SW480 (cell line): ENCODE measurements around the gene MYOF.
"Not testable (repeated sequence)": the region's sequence is repeated elsewhere in the genome, so short reads cannot be mapped to it uniquely, and the experiment has no call there.

Source experiments
- DNase-seq: peaks from one replicate; pipeline ENCODE4 v3.0.0-alpha.2; 2016; ENCODE audit warnings: low spot score

MYOF gene

DNA sequence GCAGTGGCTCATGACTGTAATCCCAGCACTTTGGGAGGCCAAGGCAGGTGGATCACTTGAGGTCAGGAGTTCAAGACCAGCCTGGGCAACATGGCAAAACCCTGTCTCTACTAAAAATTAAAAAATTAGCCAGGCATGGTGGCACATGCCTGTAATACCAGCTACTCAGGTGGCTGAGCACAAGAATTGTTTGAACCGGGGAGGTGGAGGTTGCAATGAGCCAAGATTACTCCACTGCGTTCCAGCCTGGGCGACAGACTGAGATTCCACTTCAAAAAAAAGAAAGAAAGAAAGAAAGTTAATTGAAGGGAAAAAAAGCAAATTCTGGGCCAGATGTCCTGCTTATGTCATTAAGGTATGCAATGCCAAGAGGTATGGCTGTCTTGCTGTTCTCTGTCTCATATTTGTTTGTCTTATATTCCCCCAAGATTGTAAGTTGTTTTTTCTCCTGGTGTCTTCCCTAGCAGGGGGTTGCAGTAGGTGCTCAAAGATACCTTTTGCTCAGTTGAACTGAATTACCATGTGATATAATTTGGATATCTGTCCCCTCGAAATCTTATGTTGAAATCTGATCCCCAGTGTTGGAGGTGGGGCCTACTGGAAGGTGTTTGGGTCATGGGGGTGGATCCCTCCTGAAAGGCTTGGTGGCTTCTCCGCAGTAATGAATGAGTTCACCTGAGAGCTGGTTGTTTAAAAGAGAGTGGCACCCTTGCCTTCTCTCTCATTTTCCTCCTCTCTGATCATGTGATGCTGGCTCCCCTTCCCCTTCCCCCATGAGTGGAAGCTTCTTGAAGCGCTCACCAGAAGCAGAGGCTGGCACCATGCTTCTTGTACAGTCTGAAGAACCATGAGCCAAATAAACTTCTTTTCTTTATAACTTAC, 60.9 kb downstream of the MYOF start:
- DNase-seq = peak; percentile 28

GRCh38 chr10:93420091-93420490, 62.0 kb downstream of the MYOF start:
- no peak for DNase-seq

GRCh38 chr10:93419016-93419415, 63.1 kb downstream of the MYOF start:
- DNase-seq = not testable (repeated sequence)

- no peak for DNase-seq
Measured at GRCh38 chr10:93417921-93418320, 64.2 kb downstream of the MYOF start.

- DNase-seq = no peak
Measured at GRCh38 chr10:93417266-93417665, 64.9 kb downstream of the MYOF start.

DNA sequence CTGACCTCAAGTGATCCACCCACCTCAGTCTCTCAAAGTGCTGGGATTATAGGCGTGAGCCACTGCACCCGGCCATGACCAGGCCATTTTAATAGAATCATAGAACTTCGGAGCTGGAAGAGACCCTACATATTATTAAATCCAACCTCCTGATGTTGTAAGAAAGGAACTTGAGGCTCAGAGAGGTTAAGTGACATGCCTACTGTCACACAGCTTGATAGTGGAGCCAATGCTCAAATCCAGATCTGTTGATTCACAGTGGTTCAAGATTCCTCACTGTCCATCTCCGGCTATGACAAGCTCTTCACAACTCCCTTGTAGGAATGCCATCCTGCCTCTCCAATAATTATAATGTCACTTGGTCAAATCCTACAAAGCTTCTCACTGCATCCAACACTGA, 65.3 kb downstream of the MYOF start:
- DNase-seq = no peak

GRCh38 chr10:93415693-93416092, 66.4 kb downstream of the MYOF start:
- no peak for DNase-seq

DNA sequence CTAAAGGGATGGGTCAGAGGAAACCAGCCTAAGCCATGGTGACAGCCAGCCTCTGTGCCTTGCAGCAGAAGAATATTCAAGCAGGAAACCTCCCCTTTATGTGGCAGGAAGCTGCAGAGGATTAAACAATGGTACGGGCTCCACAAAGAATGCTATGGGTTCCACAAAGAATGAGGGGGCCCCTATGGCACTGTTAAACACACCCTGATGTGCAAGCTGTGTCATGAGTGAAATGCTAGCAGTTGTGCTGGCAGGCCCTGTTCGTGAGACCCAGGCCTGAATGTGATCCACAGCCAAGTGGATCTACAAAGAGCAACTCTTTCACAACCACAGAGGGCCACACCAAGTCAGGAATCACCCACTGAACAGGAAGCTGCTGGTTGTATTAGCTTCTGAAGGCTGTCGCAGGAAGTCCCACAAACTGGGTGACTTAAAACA, 68.9 kb downstream of the MYOF start:
- DNase-seq = peak; percentile 81

DNA sequence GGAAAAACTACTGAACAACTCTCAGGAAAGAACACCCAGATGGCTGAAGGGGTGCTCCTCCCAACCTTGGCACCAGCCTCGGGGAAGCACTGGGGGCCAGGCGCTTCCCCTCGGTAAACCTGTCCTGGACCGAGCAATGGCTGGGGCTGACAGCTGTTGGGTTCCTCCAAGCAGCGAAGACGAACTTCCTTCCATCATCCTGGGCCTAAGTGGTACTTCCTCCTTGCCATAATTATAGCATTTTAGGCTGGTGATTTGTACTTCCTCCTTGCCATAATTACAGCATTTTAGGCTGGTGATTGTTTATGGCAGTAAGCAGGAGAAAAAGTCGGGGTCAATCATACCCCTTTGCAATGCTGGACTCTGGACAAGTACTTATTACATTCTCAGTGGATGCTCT, 69.3 kb downstream of the MYOF start:
- DNase-seq = no peak

- DNase-seq = no peak
Measured at GRCh38 chr10:93410697-93411348, 71.3 kb downstream of the MYOF start.

DNA sequence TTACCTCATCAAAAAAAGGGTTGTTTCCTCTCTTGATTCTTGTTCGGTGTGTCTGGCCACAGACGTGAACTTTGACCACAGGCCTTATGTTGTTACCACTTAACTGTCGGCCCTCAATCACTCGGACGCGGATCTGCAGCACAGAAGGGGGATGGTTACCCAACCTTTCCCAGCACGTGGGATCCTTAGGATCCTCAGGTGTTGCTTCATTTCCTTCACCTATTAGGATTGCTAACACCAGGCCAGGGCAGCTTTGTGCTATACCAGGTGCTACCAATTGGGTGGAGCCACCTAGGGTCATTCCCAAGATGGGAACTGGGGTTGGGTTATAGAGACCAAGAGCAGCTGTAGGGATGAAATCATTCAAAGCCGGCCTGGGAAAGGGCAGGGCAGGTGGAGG, 73.4 kb downstream of the MYOF start:
- DNase-seq = peak; percentile 55

GRCh38 chr10:93406364-93407145, 75.6 kb downstream of the MYOF start:
- no peak for DNase-seq

- DNase-seq = no peak
Measured at GRCh38 chr10:93404048-93404354, 78.1 kb downstream of the MYOF start.

DNA sequence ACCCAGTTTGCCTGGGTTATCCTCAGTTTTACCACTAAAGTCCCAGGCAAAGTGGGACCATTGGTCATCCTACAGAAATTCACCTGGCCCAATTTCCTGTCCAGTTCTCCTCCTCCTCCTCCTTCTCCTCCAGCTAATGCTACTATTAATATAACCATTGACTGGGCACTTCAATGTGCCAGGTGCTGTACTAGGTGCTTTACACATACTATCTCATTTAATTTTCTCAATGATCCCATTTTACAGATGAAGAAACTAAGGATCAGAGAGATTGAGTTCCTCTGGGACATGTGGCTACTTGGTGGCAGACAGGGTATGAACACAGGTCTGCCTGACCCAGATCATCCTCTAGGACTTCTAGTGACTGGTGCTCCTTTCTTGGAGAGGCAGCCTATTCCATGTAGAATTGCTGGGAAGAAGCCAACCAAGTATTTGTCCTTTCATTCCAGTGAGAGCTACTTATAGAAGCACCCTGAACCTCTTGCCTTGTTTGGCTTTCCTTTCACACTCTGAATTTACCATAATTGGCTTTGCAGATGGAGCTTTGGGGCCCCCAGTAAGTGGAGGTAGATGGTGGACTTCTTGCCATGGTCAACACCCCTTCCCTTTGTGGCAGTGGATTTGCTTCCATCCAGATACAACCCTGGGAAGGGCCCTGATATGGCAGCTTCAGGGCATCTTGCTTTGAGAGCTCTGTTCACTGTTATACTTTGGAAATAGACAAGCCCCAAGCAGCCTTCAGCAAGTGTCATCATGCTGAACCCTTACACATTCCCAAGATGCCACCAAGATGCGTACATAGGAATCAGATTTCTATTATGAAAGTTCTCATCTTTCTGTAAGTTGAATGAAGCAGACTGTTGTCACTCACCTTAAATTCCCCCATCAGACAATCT, 78.7 kb downstream of the MYOF start:
- no peak for DNase-seq

GRCh38 chr10:93402192-93402591, 79.9 kb downstream of the MYOF start:
- DNase-seq = no peak

GRCh38 chr10:93398528-93398927, 83.6 kb downstream of the MYOF start:
- no peak for DNase-seq

DNA sequence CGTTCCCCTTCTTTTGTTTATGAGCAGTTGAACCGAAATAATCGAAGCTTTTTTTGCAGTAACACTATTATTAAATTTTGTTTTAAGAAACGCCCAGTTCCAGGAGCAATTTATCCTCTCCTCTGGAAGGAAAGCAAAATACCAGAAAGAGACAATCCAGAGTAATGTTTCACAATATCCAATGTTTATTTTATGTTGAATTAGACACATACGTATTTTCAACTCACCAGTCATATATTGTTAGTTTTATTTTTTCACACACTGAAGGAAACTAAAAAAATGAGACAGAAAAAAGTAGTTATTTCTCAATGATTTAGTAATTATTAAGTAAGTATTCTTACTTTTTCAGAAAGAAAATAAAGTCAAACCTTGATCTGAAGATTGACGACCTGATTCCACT, 85.1 kb downstream of the MYOF start:
- DNase-seq = no peak

DNA sequence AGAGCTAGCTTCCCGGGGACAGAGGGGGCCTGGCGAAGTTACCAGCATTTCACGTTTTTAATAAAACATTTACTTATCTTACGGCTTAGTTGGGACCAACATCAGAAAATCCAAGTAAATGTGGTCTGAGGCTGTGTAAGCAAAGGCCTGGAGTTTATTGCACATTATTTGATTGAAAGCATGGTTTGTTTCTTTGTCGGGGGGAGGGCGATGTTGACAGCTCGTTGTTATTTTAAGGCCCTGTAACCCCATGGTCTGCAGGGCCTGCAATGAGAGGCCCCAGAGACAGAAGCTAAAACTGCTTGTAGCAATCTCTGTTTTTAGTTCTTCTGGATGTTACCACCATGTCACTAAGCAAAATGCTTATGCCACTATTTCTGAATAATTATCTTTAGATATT, 88.9 kb downstream of the MYOF start:
- no peak for DNase-seq

DNA sequence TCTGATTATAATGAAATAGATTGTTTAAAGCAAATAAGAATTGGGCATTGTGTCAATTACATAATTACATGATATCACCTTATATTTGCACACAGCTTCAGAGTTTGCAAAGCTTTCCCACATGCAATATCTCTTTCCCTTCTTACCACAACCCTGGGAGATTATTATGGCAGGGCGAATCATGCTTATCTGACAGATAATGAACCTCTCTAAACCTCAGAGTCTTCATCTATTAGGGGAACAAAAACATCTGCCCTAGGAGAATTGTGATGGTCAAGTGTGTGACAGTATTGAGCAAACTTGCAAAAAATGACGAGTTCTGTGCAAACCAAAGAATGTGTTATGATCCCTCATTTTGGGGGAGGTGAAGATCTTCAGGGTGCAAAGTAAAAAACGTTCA, 90.0 kb downstream of the MYOF start:
- DNase-seq = no peak

DNA sequence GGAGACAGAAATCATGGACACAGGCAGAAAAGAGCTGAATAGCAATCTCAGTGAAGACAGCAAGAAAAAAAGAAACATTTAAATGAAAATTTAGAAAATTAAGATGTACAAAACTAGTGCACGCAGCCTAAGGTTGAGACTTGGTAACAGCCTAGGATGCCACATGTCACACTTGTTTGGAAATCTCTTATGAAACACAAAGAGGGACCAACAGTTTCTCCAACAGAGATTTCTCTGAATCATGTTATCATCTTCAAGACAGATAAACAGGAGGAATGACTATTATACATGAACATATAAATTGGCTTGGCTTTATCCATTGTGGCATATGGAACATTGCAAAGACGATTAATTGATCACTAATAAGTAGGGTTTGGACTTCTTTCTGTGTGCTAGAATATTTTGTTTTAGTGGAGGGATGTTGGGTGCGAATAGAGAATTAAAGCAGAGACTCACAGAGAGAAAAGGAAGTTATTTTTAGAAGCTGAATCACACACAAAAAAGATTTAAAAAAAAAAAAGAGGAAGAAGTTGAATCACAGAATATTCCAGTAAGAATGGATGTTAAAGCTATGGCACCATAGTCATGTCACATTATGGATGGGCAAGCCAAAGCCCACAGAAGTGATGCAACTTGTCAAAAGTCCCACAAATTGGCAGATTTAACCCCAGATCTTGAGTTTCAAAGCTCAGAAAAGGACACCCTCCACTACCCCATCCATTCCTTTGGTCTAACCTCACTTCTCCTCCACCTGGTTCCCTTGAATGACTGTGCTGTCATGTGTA, 91.6 kb downstream of the MYOF start:
- no peak for DNase-seq
